NCI-H510A (cell line): ENCODE data around the gene RPTOR.
A peak's percentile ranks its signal among the peaks of the same experiment; 100 is the strongest.
"Not testable (repeated sequence)": the region's sequence is repeated elsewhere in the genome, so short reads cannot be mapped to it uniquely, and the experiment has no call there.

Experiments used
- DNase-seq: peaks from one replicate; lab custom pipeline; 2025; lab: John Stamatoyannopoulos, UW

Gene RPTOR

DNA sequence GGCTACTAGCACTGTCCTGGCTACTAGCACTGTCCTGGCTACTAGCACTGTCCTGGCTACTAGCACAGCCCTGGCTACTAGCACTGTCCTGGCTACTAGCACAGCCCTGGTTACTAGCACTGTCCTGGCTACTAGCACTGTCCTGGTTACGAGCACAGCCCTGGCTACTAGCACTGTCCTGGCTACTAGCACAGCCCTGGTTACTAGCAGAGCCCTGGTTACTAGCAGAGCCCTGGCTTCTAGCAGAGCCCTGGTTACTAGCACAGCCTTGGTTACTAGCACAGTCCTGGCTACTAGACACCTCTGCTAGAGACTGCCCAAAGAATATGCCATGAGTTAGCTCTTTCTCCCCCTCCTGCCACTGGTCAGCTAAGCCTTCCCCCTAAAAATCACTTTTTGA lies 200.1 kb downstream of the RPTOR start:
- DNase-seq = not testable (repeated sequence)

GRCh38 chr17:80745183-80745582 lies 200.5 kb downstream of the RPTOR start:
- no peak for DNase-seq

DNA sequence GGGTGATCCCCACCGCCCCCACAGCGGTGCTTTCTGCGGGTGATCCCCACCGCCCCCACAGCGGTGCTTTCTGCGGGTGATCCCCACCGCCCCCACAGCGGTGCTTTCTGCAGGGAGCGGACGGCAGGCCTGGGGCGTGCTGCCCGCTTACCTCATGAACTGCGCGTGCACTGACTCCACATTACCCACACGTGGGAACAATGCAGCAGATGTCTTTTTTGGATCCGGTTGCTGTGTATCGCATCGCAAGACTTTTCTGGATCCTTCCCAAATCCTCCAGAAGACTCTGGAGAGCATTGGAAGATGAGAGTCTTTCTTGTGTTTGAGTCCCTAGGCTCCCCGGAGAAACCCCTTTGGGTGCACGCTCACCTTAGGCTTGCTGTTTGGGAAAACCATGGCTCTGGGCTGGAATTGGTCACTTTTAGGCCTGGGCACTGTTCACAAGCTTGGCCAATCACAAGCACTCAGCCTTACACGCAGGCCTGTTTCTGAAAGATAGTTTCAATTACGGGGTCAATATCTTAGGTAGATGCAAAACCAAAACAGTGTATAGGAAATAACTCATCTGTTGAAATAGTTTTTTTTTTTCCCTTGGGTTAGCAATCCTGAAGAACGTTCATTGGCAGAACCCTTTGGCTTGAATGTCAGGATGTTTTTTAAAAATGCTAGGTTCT lies 201.8 kb downstream of the RPTOR start:
- no peak for DNase-seq

- no peak for DNase-seq
Observed at GRCh38 chr17:80747469-80747868, 202.8 kb downstream of the RPTOR start.

DNA sequence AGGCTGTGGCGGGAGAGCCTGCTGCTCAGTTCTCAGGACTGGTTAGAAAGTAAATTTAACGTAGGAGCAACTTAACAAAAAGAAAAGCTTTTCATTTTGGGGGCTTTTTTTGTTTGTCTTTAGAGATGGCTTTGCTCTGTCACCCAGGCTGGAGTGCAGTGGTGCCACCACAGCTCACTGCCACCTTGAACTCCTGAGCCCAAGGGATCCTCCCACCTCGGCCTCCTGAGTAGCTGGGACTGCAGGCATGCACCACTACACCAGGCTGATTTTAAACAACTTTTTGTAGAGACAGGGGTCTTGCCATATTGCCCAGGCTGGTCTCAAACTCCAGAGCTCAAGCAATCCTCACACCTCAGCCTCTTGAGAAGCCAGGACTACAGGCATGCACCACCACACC lies 205.0 kb downstream of the RPTOR start:
- DNase-seq = no peak

DNA sequence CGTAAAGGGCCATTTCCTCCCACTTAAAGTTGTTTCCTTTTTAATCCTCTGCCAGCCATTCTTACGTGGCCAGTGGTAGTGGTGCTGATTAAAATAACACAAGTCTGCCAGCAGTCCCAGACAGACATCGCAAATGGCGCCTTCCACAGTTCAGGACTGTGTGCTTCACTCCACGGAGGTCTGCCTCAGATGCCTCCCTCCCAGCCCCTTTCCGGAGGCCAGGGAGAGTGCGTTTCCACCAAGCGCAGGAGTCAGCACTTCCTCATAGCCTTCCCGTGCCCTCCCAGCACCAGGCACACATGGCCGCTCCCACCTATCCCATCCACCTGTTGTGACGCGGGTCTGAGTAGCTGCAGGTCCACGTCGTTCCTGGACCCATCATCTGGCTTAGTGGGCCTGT lies 205.6 kb downstream of the RPTOR start:
- DNase-seq = no peak

GRCh38 chr17:80751070-80751945 lies 206.7 kb downstream of the RPTOR start:
- DNase-seq = peak; percentile 69

DNA sequence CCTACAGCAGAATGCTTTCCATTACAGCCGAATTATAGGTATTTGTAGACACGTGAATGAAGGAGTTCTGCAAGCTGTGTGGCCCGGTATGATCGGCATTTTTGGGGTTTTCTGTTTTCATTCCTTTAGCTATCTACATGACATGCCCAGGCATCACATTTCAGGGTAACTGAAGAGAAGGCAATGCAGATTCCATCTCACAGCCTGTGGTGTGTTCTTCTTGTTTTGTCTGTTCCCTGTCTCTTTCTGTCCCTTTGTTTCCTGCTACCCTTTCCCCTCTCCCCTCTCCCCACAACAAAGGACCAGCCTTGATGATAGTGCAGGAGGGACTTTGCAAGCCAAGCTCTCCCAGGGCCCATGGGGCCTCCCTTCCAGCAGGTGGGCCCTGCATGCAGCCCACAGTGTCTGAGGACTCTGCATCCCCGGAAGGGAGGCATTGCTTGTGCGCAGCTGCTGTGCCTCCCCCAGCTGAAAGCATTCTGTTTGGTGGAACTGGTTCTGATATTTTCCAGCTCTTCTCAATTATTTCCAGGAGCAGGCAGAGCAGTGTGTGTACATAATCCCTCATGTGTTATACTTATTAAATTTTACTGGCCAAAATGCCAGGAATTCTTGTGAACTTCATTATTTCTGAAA lies 207.4 kb downstream of the RPTOR start:
- no peak for DNase-seq

DNA sequence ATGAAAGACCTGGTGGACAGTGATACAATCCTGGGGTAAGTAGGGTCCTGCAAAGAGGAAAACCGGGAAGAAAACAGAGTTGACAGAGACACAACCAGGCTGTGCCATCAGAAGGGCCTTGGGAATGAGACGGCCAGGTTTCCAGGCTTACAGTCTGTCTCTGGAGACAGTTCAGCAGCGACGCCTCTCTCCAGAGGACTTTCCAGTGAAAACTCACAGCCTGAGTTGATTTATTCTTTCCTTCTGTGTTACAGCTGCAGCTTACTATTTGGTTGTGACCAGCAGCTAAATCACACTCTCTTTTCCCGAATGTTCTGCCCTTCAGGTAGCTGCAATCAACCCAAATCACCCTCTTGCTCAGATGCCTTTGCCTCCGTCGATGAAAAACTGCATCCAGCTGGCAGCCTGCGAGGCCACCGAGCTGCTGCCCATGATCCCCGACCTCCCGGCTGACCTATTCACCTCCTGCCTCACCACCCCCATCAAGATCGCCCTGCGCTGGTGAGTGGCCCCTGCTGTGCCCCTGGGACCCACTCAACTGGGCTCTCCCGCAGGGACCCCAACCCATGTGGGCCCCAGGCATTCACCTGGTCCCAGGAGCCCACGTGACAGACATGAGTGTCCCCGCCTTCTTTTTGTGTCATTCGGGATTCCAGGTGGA lies 209.2 kb downstream of the RPTOR start:
- DNase-seq = no peak

GRCh38 chr17:80754846-80755245 lies 210.2 kb downstream of the RPTOR start:
- no peak for DNase-seq

DNA sequence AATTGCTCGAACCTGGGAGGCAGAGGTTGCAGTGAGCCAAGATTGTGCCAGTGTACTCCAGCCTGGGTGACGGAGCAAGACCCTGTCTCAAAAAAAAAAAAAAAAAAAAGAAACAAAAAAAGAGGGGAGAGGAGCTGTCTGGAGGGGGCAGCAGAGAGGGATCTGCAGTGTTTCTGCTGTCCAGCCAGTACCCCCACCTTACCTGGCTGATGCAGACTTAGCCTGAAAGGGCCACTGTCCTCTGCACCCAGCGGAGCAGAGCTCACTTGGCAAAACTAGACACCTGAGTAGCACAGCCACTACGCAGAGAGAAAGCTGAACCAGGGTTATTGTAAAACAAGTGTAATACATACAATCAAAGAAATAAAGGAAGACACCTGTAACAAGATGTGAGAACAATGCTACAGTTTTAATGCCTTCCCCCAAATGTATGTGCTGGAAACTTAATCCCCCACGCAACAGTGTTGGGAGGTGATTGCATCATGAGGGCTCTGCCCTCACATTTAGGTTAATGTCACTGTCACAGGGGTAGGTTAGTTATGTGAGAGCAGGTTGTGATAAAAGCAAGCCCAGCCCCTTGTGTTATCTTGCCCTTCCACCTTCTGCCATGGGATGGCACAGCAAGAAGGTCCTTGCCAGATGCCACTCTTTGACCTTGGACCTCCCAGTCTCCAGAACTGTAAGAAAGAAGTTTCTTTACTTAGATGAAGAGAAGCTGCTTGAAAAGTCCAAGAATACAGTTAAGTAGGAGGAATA lies 211.2 kb downstream of the RPTOR start:
- no peak for DNase-seq

- no peak for DNase-seq
Observed at GRCh38 chr17:80758481-80759376, 214.1 kb downstream of the RPTOR start.

- no peak for DNase-seq
Observed at GRCh38 chr17:80759377-80759673, 214.7 kb downstream of the RPTOR start.

- DNase-seq = peak; percentile 94
Observed at GRCh38 chr17:80760511-80760911, 215.9 kb downstream of the RPTOR start.

DNA sequence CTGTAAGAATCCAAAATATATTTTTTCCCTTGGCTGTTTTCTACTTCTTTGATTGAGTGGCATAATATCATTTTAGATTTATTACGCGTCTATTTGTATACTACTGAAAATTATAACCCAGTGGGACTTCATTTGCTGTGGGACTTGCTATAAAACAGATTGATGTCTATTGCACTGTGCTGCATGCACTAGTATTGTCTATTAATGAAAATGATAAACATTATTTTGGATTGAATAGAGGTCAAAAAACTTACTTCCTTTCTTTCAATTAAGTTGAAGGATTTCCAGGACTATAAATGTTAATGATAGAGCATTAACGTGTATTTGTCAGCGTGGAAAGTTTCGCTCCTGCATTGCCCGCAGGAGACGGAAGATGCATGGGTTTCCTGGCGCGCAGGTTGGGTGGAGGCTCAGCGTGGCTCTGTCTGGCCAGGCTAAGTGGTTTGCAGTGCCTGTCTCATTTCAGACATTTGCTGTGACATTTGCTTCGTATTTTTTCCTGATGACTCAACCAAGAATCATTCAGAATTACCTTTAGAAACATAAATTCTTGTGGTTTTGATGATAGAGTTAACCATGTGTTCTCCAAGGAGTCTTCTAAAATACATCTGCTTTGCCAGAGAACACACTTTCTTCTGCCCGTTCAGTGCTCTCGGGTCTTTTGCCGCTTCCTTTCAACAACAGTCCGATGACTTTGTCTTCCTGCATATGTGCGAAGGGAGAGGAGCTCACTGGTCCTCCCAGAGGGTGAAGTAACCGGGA lies 216.7 kb downstream of the RPTOR start:
- peak; percentile 47 for DNase-seq

GRCh38 chr17:80762076-80762475 lies 217.4 kb downstream of the RPTOR start:
- no peak for DNase-seq

DNA sequence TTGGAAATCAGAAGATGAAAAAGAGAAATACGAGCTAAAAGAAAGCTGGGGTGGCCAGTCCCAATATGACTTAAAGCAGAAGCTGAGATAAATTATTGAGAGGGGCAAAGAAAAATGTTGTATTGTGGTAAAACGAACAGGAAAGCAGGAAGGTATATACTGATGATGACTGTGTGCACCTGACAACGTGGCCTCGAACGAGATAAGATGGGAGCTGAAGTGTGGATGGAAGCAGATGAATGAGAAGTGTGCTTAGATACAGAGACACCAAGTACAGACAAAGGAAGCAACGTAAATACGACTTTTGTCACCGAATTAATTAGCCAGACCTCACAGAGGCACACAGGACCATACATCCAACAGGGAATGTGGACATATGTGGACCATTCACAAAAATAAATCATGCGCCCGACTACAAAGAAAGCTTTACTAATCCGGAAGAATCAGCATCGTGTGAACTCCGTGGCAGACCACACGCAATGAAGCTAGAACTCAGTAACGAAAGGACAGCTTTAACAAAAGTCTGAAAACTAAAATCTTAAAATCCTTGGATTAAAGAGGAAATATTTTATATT lies 218.7 kb downstream of the RPTOR start:
- no peak for DNase-seq

- not testable (repeated sequence) for DNase-seq
Observed at GRCh38 chr17:80764627-80765145, 220.0 kb downstream of the RPTOR start.

DNA sequence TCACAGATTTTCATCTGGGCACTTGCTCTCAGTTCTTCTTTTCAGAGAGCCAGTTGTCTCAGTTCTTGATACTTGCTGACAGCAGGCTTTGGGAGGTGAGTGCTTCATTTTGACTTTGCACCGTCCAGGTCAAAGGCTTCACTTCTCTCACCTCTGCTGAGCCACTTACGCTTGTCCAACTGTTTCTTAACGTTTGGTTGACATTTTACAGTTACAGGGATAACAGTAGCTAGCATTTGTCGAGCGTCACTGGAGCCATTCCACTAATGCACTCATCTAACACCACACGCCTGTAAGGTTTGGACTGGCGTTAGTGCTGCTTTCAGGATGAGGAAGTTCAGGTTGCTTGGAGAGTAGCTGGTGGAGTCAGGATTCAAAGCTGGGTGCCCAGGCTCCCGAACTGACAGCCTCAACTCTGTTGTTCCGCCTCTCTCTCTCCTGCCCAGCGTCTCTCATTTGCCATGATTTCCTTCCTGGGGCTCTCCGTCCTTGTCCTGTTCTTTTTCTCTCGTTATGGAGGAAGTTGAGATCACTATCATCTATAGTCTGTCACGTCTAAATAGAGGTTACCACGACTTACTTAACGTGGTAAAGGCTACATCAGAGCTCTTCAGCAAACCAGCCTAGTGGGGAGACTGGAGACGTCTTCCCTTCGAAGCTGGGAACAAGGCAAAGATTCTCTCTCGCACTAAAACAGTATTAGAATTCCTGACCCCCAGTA lies 220.8 kb downstream of the RPTOR start:
- no peak for DNase-seq
